HTR-8/SVneo (cell line): ENCODE data around the gene ATP5F1C.

Source experiments
- DNase-seq: peaks from one replicate; pipeline ENCODE4 v3.0.0; 2011; ENCODE audit warnings: low spot score, mixed read lengths; ENCODE audit not compliant: insufficient read length
- FAIRE-seq: peaks from 2 replicates; lab custom pipeline; 2011; peaks lifted over from hg19 to GRCh38; lab: Jason Lieb, UNC

Gene ATP5F1C

DNA sequence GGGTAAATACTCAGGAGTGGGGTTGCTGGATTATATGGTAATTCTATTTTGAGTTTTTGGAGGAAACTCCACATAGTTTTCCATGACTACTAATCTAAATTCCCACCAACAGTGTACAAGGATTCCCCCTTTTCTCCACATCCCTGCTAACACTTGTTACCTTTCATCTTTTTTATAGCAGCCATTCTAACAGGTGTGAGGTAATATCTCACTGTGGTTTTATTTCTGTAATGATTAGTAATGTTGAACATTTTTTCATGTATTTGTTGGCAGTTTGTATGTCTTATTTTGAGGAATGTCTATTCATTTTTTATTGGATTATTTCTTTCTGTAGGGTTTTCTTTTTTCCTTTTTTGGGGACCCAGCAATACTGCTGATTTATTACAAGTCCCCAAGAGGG, 45.2 kb downstream of the ATP5F1C start:
- FAIRE-seq (no peak), DNase-seq (no peak)

DNA sequence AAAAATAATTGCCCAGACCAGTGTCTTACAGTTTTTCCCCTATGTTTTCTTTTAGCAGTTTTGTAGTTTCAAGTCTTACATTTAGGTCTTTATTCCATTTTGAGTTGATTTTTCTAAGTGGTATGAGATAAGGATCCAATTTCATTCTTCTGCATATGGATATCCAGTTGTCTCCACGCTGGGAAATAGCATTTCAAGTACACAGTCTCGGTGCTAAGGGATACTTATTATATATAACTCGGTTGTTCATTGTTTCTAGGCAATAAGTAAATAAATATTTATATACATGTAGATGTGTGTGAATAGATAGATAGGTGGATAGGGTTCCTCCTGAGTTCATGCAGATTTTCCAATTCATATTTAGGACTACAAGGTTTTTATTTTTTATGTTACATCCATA, 46.3 kb downstream of the ATP5F1C start:
- no peak for DNase-seq
- no peak for FAIRE-seq

DNA sequence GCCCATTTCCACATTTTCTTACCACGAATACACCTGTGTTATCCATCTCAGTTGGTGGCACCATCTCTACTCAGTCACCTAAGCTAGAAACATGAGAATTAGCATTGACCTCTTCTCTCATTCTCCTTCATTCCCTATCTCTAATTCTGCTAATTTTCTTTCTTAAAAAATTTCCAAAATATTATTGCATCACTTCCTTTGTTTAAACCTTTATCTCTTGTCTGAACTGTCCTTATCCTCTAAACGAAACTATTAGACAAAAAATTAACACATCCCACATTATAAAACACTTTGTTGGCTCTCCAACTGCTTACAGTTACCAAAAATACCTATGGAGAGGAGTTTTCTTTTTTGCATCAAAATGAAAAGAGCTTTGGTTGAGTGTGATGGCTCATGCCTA, 48.6 kb downstream of the ATP5F1C start:
- FAIRE-seq (no peak), DNase-seq (no peak)

DNA sequence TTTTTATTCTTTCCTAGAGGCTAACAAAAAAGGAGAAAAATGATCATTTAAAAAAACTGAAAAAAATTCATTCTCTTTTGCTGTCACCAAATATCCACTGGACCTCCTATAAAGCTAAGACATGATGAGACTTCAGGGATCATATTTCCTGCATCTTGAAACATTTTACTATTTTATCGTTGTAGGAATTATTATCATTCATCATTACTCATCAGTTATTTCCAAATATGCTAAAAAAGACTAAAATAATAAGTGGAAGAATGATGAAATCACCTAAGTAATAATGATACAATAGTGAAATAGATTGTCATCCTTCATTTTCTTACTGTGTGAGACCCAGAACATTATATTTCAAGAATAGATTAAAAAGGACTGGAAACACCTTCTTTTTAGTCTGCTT, 58.6 kb downstream of the ATP5F1C start:
- no peak for FAIRE-seq
- DNase-seq, result no peak

DNA sequence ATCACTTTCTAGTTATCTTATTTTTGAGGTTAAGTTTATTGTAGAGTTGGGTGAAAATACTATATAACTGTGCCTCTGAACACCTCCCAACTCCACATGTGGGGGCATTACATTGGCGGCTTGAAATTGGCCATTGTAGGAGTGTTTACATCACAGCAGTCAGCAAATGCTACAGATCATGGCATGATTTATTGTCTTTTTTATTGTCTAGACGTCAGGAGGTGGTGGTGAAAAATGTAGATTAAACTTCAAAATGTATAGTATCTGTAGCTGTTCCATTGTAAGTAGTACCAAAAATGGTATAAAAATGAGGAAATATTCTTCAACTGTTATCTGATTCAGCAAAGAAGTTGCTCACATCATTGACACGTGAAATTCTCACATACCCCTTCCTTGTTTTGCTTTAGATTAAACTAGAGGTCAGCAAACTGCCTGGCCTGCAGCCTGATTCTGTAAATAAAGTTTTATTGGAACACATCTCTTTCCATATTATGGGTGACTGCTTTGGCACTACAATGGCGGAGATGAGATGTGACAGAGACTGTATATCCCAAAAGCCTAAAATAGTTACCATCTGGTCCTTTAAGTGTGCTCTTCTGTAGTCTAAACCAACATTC, 65.4 kb downstream of the ATP5F1C start:
- DNase-seq (no peak), FAIRE-seq (no peak)

DNA sequence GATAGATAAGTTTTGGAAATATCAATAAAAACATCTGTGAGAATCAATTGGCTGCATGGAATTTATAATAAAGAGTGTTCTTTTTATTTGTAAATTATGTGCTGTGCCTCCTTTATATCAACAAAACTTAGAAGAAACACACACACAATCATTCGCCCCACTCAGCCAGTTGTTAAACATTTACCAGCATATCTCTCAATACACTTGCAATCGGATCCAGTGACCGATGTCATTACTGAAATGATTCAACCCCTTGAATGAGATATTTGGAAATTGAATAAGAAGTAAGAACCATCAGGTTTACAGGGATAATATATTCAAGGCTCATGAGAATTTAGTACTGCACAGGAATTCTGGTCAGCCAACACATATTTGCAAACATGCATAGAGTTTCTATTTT, 65.9 kb downstream of the ATP5F1C start:
- FAIRE-seq (no peak), DNase-seq (no peak)

DNA sequence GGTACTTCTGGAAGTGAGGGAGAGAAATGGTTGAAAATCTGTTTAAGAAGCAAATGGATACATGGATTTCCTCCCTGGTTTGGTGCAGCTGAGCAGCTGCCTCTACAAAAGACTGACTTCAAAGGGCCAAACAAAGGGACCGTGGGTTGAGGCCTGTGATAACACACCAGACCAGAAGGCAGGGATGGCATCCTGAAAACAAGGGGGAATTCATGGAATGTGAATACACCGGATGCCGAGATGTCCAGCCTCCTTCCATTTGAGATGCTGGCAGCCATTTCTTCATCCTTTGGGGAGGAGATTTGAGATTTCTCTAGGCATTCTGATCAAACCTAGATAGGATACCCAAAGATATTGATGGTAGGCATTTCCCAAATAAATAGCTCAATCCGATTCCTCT, 67.2 kb downstream of the ATP5F1C start:
- FAIRE-seq, result no peak
- no peak for DNase-seq

DNA sequence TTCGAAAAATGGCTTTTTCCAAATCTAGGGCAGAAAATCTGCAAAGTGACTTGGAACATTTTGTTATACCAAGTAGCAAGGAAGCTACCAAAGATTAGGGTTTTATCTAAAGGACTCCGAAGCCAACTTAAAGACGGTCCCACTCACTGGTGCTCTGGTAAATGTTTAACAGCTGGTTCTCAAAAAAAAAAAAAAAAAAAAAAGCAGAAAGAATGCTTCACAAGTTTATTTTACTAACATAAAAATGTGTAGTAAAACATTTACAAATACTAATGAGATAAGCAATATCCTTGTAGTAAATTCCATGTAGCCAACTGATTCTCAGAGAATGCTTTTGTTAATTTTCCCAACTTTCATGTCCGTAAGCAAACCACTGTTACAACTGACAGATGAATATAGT, 68.7 kb downstream of the ATP5F1C start:
- FAIRE-seq, result no peak
- no peak for DNase-seq

DNA sequence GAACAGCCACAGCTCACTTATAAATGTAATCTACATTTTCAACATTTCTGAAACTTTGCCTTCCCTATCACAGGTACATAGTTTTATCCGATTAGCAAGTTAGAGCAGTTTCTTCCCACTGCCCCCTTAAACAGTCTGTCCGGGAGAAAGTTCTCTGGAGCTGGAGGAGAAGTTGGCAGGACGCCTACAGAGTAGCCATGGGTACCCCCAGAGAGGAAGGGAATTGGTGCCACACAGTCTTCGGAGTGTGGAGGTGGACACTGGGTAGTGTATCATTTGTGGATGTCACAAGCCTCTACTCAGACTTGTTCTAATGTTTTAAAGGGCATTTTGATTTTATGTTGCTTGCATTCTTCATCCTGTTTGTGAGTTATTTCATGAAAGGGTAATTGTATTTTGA, 69.3 kb downstream of the ATP5F1C start:
- FAIRE-seq (no peak), DNase-seq (no peak)
